NCI-H1105 (cell line): ENCODE results near the gene EMP3.

Experiments
- DNase-seq: peaks from one replicate; lab custom pipeline; 2025; lab: John Stamatoyannopoulos, UW

EMP3 gene

GRCh38 chr19:48379058-48379457 is 53.7 kb downstream of the EMP3 start:
- DNase-seq = no peak
